Spleen (tissue), 7 donors: Measurements from ENCODE around the gene EFNA2.

Experiments
- CTCF ChIP-seq, 11 experiments: fragments of 200-600 bp in 7 of 11; fragments of 450-650 bp in 4 of 11; sonication (generic) in 4 of 11; IDR thresholded peaks in 8 of 11; conservative IDR thresholded peaks in 3 of 11; 1 replicate in 7 of 11; 2 replicates in 4 of 11; pipeline versions ENCODE4 v1.4.0 to v1.8.0; 2016 to 2021; ENCODE audit warnings: antibody characterized with exemption in 11 of 11, inconsistent platforms in 4 of 11, mild to moderate bottlenecking in 1 of 11
- POLR2A ChIP-seq, 3 donors: fragments of 450-650 bp; IDR thresholded peaks; one replicate each; pipeline ENCODE4 v1.5.1; 2017; ENCODE audit warnings: antibody characterized with exemption in 3 of 3, mild to moderate bottlenecking in 1 of 3
- donor health status: DM: no; HTN: no; CAD: no; lungs with moderate emphysema.
- donor health status: DM: no; HTN: no; CAD: no.
- donor health status: DM: no; HTN: no; CAD: no.

DNA sequence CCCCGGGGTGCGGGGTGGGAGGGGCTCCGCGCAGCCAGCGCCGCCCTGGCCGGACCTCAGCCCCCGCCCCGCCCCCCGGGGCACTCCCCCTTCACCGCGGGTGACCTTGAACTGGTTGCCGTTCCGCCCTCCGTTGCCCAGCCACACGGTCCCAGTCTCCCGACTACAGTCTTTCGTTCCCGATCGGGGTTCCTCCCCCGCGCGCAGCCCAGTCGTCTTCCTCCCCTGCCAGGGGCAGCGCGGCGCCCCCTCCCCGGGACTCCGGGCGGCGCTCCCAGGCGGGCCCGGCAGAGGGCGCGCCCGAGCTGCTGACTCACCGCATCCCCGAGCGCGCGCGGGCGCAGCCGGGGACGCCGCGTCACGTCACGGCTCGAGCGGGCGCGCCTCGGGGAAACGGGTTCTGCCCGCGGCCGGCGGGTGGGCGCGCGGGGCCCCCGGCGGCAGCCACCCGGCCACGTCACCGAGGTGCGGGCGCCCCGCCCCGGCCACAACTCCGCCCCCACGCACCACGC is 36.8 kb upstream of the EFNA2 start:
- TF ChIP-seq CTCF (IDR thresholded peaks at IDR 0.05 in 8 of 11, conservative IDR thresholded peaks at IDR 0.05 in 3 of 11) (peak; percentile 70 to 94 (median 86)), POLR2A (IDR thresholded peaks at IDR 0.05) (peak in 1 of 3 donors; percentile 65)
